GM18526 (cell line): ENCODE results near the gene ZNF568.
A peak's percentile ranks its signal among the peaks of the same experiment; 100 is the strongest.

ENCODE experiments used
- POLR2A ChIP-seq: IDR thresholded peaks from 3 replicates; pipeline ENCODE4 v1.6.1; 2011; ENCODE audit not compliant: insufficient read length; ENCODE audit errors: extremely low read depth

The ZNF568 gene

DNA sequence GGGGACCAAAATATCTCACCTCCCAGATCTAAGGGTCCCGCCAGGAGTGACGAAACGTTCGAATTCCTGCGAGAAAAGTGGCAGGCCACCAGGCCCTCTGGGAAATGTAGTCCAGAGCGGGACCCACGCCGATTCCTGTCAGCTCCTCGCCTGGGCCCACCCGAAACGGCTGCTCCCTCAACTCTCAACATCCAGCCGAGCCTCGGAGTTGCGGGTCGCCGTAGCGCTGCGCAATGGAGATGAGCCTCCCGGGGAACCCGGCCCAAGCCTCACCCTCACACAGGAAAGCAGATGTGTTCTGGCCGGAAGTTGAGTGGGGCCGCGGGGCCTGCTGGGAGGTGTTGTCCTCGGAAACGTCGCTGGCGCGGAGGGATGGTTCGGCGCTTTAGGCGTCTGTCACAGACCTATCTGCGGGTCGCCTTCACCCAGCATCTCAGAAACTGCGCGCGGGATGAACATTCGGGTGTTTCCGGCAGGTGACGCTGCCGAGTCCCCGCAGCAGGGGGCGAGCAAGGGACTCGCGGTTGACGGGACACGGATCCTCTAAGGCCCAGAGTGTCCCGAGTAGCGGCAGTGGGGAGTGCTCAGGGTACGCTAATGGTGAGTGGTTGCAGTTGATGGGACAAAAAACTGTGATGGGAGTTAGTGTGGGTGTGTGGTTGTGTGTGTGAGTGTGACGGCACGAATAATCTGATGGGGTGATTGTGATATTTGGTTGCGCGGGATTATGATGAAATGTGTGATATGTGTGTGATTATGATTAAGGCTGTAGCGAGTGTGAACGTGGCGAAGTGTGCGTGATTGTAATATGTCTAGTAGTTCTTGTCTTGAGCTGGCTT, at the start of gene ZNF568, which contains the start of gene ZNF829:
Gene ZNF568, plus strand, starts transcription at position 341 of the 839 bp plus-strand sequence. CDS start 6,439 bp downstream, outside the sequence.
Gene ZNF829, minus strand, starts transcription at position 300 of the 839 bp plus-strand sequence. CDS start 1,124 bp downstream, outside the sequence.
- TF ChIP-seq POLR2A, result peak; percentile 49

DNA sequence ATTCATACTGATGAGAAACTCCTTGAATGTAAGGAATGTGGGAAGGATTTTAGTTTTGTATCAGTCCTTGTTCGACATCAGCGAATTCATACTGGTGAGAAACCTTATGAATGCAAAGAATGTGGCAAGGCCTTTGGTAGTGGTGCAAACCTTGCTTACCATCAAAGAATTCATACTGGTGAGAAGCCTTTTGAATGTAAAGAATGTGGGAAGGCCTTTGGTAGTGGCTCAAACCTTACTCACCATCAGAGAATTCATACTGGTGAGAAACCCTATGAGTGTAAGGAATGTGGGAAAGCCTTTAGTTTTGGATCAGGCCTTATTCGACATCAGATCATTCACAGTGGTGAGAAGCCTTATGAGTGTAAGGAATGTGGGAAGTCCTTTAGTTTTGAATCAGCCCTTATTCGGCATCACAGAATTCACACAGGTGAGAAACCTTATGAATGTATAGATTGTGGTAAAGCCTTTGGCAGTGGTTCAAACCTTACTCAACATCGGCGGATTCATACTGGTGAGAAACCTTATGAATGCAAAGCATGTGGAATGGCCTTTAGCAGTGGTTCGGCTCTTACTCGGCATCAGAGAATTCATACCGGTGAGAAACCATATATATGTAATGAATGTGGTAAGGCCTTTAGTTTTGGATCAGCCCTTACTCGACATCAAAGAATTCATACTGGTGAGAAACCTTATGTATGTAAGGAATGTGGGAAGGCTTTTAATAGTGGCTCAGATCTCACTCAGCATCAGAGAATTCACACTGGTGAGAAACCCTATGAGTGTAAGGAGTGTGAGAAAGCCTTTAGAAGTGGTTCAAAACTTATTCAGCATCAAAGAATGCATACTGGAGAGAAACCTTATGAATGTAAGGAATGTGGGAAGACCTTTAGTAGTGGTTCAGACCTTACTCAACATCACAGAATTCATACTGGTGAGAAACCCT, 38.9 kb upstream of the ZNF568 start:
- TF ChIP-seq POLR2A, result no peak

DNA sequence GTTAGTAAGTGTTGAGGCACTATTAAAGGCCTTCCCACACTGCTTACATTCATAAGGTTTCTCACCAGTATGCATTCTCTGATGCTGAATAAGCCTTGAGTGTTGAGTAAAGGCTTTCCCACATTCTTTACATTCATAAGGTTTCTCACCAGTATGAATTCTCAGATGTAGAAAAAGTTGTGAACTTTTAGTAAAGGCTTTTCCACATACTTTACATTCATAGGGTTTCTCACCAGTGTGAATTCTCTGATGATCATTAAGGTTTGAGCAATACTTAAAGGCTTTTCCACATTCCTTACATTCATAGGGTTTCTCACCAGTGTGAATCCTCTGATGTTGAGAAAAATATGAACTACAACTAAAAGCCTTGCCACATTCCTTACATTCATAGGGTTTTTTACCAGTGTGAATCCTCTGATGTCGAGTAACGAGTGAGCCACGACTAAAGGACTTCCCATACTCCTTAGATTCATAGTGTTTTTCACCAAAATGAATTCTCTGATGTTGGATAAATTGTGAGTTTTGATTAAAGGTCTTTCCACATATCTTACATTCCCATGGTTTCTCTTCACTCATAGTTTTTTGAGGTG, 24.3 kb upstream of the ZNF568 start:
- TF ChIP-seq POLR2A, result no peak

DNA sequence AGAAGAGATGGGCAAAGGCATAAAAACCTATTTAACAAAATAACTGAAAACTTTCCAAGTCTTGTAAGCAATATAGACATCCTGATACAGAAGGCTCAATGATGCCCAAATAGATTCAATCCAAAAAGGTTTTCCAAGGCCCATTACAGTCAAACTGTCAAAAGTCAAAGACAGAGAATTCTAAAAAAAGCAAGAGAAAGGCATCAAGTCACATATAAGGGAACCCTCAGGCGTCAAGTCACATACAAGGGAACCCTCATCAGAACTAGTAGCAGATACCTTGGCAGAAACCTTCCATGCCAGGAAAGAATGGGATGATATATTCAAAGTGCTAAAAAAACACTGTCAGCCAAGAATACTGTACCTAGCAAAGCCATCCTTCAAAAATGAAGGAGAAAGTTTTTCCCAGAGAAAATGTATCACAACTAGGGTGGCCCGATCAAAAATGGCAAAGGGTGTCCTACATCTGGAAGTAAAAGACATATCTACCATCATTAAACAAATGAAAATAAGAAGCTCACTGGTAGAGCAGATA, 21.2 kb upstream of the ZNF568 start:
- TF ChIP-seq POLR2A, result no peak

DNA sequence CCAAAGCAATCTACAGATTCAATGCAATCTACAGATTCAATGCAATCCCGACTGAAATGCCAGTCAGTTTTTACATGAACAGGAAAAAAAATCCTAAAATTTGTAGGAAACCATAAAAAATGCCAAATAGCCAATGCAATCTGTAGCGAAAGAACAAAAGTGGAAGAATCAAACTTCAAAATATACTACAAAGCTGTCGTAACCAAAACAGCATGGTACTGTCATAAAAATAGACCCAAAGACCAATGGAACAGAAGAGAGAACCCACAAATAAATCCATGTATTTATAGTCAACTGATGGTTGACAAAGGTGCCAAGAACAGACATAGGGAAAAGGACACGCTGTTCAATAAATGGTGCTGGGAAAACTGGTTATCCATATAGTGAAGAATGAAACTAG, 17.7 kb upstream of the ZNF568 start:
- TF ChIP-seq POLR2A, result no peak

DNA sequence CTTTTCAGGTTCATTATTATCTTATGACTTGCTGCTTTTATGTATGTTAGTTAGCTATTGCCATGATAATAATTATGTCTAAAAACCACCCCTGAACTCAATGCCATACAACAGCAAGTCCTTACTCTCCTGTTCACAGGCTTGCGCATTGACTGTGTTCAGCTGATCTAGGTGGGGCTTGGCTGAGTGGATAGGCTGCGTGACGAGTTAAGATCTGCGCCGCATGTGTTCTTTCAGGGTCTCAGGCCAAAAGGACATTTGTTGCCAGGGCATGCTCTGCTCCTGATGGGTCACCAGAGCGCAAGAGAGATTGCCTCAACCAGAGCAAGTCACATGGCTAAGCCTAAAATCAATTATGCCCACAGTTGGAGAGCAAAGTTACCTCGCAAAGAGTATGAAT, 859 bp downstream of the ZNF568 start:
- no peak for TF ChIP-seq POLR2A

DNA sequence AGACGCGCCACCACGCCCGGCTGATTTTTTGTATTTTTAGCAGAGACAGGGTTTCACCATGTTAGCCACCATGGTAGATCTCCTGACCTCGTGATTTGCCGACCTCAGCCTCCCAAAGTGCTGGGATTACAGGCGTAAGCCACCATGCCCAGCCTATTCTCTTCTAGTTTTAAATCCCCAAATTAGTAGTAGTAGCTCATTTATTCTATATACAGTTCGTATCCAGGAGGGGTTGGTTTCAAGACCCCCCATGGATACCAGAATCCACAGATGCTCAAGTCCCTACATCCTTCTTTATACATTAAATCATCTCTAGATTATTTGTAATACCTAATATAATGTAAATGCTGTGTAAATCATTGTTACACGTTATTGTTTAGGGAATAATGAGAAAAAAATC, 2.0 kb downstream of the ZNF568 start:
- no peak for TF ChIP-seq POLR2A

DNA sequence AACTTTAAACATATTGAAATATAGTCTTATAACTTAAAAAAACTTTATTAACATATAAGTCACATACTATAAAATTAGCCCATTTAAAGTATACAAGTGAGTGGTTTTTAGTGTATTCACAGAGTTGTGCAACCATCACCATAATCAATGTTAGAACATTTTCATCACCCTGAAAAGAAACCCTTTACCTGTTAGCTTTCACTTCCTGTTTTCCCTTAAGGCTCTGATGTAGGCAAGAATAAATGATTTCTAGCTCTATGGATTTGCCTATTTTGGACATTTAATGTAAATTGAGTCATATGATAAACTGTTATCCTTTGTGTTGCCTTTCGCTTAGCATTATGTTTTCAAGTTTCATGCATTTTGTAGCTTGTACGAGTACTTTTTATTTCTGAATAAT, 15.6 kb downstream of the ZNF568 start:
- TF ChIP-seq POLR2A, result no peak

DNA sequence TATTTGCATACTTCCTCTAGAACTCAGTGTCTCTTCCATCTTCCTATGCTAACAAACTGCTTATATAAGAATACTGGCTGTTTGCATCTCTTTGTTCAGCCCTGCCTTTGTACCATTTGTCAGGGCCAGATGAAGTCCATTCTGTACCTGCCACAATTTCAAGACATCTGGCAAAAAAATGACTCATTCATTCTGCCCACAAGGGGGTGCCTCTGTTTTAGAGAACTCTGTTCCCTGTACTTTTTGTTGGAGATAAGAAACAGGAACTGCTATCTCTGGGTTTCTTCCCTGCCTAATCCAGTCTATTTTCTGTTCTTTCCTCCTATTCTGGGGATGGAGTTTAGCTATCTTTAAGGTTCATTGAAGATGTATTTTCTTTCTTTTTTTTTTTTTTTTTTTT, 23.0 kb downstream of the ZNF568 start:
- TF ChIP-seq POLR2A, result no peak

DNA sequence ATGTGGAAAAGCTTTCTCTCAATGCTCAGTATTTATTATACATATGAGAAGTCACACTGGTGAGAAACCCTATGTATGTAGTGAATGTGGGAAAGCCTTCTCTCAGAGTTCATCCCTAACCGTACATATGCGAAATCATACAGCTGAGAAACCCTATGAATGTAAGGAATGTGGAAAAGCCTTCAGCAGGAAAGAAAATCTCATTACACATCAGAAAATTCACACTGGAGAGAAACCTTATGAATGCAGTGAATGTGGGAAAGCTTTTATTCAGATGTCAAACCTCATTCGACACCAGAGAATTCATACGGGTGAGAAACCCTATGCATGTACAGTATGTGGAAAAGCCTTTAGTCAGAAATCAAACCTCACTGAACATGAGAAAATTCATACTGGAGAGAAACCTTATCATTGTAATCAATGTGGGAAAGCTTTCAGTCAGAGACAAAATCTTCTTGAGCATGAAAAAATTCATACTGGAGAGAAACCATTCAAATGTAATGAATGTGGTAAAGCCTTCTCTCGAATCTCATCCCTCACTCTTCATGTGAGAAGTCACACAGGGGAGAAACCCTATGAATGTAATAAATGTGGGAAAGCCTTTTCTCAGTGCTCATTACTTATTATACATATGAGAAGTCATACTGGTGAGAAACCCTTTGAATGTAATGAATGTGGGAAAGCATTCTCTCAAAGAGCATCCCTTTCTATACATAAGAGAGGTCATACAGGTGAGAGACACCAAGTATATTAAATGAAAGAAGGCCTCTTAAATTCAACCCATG, 34.4 kb downstream of the ZNF568 start:
- no peak for TF ChIP-seq POLR2A

DNA sequence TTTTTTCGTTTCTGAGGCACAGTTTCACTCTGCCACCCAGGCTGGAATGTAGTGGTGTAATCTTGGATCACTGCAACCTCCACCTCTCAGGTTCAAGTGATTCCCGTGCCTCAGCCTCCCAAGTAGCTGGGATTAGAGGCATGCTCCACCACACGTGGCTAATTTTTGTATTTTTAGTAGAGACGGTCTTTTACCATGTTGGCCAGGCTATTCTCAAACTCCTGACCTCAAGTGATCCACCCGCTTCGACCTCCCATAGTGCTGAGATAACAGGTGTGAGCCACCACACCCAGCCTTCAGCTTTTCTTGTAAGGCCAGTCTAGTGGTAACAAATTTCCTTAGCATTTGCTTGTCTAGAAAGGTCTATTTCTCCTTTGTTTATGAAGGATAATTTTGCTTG, 46.2 kb downstream of the ZNF568 start:
- TF ChIP-seq POLR2A, result no peak

DNA sequence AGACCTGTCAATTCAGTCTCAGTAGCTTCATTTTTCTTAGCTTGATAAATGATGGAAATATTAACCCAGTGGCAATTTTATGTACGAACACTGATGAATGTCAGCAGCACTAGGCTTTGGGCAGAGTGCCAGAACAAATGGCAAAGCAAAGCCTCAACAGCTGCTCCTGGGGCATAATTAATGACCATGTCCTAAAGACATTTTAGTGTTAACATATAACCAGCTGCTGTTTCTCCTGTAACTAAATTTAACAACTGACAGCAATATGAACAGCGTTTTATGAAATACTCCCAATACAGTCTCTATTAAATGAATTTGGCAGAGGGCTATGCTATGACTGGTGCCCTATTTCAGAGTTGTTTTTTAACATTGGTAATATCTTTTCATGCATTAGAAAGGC, 47.1 kb downstream of the ZNF568 start:
- no peak for TF ChIP-seq POLR2A

DNA sequence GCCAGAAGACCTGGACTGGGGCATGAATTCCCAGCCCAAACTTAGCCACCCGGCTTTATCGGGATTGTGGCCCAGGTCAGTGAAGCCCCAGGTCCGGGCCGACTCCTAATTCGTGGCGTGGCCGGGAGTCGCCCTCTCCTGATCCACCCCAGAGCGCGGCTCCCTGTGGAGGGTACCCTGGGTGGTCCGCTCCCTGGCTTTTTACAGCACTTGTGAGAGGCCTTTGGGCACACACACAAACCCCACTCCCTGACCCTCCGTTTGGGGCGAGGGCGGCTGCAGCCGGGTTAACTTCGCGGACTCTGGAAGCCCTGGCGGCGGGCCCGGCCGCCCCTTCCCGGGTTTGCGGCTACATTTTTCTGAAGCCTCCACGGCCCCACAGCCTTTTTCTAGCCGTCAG, 56.4 kb downstream of the ZNF568 start:
- TF ChIP-seq POLR2A, result no peak
